Mesenchymal stem cell (in vitro differentiated cells and primary cell): ENCODE measurements around the gene POLA2.
A peak's percentile ranks its signal among the peaks of the same experiment; 100 is the strongest.

Experiments used
- DNase-seq: peaks from one replicate; pipeline ENCODE4 v3.0.0-alpha.2; 2013
- H2AFZ ChIP-seq: one replicate; pipeline ENCODE4 v1.6.1; 2013; ENCODE audit warnings: low read depth, mild to moderate bottlenecking, control low read depth, inconsistent platforms, low read length, moderate library complexity
- H2AK5ac ChIP-seq: 2 replicates; pipeline ENCODE4 v1.6.1; 2013; ENCODE audit warnings: low read length, moderate library complexity, mild to moderate bottlenecking, inconsistent platforms; ENCODE audit not compliant: severe bottlenecking
- H2BK120ac ChIP-seq: one replicate; pipeline ENCODE4 v1.6.1; 2013; ENCODE audit warnings: low read depth, mild to moderate bottlenecking, inconsistent platforms, low read length, moderate library complexity
- H2BK12ac ChIP-seq, 2 experiments: one replicate each; pipeline ENCODE4 v1.6.1; 2013; ENCODE audit warnings: inconsistent platforms in 2 of 2, low read length in 2 of 2, mild to moderate bottlenecking in 2 of 2, moderate library complexity in 2 of 2, control low read depth in 1 of 2
- H2BK15ac ChIP-seq: one replicate; pipeline ENCODE4 v1.6.1; 2013; ENCODE audit warnings: mild to moderate bottlenecking, low read depth, inconsistent platforms; ENCODE audit not compliant: poor library complexity, severe bottlenecking
- H2BK5ac ChIP-seq: 2 replicates; pipeline ENCODE4 v1.6.1; 2013; ENCODE audit warnings: low read depth, mild to moderate bottlenecking, low read length, control low read depth, inconsistent platforms; ENCODE audit not compliant: poor library complexity, severe bottlenecking
- H3K14ac ChIP-seq, 2 experiments: one replicate each; pipeline ENCODE4 v1.6.1; 2013; ENCODE audit warnings: inconsistent platforms in 2 of 2, low read length in 2 of 2, control low read depth in 1 of 2, mild to moderate bottlenecking in 1 of 2, moderate library complexity in 1 of 2
- H3K18ac ChIP-seq, 2 experiments: one replicate each; pipeline ENCODE4 v1.6.1; 2013; ENCODE audit warnings: inconsistent platforms in 2 of 2, low read length in 2 of 2, control low read depth in 1 of 2, low read depth in 1 of 2, mild to moderate bottlenecking in 1 of 2
- H3K23ac ChIP-seq, 2 experiments: one replicate each; pipeline ENCODE4 v1.6.1; 2013; ENCODE audit warnings: inconsistent platforms in 2 of 2, low read length in 2 of 2, mild to moderate bottlenecking in 2 of 2, moderate library complexity in 2 of 2, control low read depth in 1 of 2
- H3K27ac ChIP-seq: 2 replicates; pipeline ENCODE4 v1.5.1; 2013; ENCODE audit warnings: mild to moderate bottlenecking, moderate library complexity, low read length, control low read depth, inconsistent platforms; ENCODE audit not compliant: poor library complexity, severe bottlenecking
- H3K27me3 ChIP-seq, 2 experiments: 2 replicates each; pipeline versions ENCODE4 v1.6.1 to v1.7.0; 2013; ENCODE audit warnings: low read length in 2 of 2, mild to moderate bottlenecking in 2 of 2, moderate library complexity in 2 of 2, control low read depth in 1 of 2, inconsistent platforms in 1 of 2; ENCODE audit not compliant: control insufficient read depth in 1 of 2, insufficient read depth in 1 of 2
- H3K36me3 ChIP-seq, 2 experiments: 2 replicates each; pipeline versions ENCODE4 v1.6.1 to v1.7.0; 2013; ENCODE audit warnings: low read length in 2 of 2, control low read depth in 1 of 2, inconsistent platforms in 1 of 2, low read depth in 1 of 2, mild to moderate bottlenecking in 1 of 2; ENCODE audit not compliant: insufficient read depth in 2 of 2, control insufficient read depth in 1 of 2
- H3K4ac ChIP-seq, 2 experiments: one replicate each; pipeline ENCODE4 v1.6.1; 2013; ENCODE audit warnings: inconsistent platforms in 2 of 2, low read length in 2 of 2, mild to moderate bottlenecking in 2 of 2, moderate library complexity in 2 of 2, control low read depth in 1 of 2, low read depth in 1 of 2
- H3K4me1 ChIP-seq: 2 replicates; pipeline ENCODE4 v1.6.1; 2013; ENCODE audit warnings: low read depth, low read length, control low read depth; ENCODE audit not compliant: control insufficient read depth, insufficient read depth
- H3K4me2 ChIP-seq: 2 replicates; pipeline ENCODE4 v1.6.1; 2013; ENCODE audit warnings: low read length, mild to moderate bottlenecking, inconsistent platforms; ENCODE audit not compliant: poor library complexity, severe bottlenecking
- H3K4me3 ChIP-seq, 2 experiments: 2 replicates each; pipeline versions ENCODE4 v1.5.1 to v1.7.0; 2013; ENCODE audit warnings: low read length in 2 of 2, mild to moderate bottlenecking in 2 of 2, control low read depth in 1 of 2, low read depth in 1 of 2; ENCODE audit not compliant: insufficient read depth in 1 of 2
- H3K79me1 ChIP-seq: replicated peaks from 2 replicates; pipeline ENCODE4 v1.6.1; 2013; ENCODE audit warnings: mild to moderate bottlenecking, control low read depth, low read length, inconsistent platforms; ENCODE audit not compliant: poor library complexity, severe bottlenecking
- H3K9ac ChIP-seq: 2 replicates; pipeline ENCODE4 v1.7.0; 2013; ENCODE audit warnings: mild to moderate bottlenecking, low read length, moderate library complexity
- H3K9me3 ChIP-seq: 2 replicates; pipeline ENCODE4 v1.7.0; 2013; ENCODE audit warnings: mild to moderate bottlenecking, low read length; ENCODE audit not compliant: control insufficient read depth
- H4K8ac ChIP-seq: one replicate; pipeline ENCODE4 v1.6.1; 2013; ENCODE audit warnings: inconsistent platforms, mild to moderate bottlenecking, low read length, moderate library complexity
- H4K91ac ChIP-seq: one replicate; pipeline ENCODE4 v1.6.1; 2013; ENCODE audit warnings: mild to moderate bottlenecking, low read length, inconsistent platforms
- WGBS: methylation state at CpG from one replicate; pipeline ENCODE4 v1.1.7; 2013; ENCODE audit warnings: mixed read lengths; 5-methylcytosine and 5-hydroxymethylcytosine counted together

Gene POLA2

GRCh38 chr11:65214212-65214845, 47.4 kb upstream of the POLA2 start:
- Histone ChIP-seq H3K4ac (no peak overlapping the region), H3K9ac (no peak overlapping the region), H3K18ac (no peak overlapping the region), H3K14ac (no peak overlapping the region), H3K4me1 (peaks cover 16% of the 10 kb centered on the region), H3K4me3 (no peak overlapping the region), H3K27ac (no peak overlapping the region), H3K23ac (no peak overlapping the region), H2BK120ac (no peak overlapping the region), H2AFZ (no peak overlapping the region), H3K4me2 (no peak overlapping the region), H3K27me3 (no peaks in the 10 kb centered on the region), H4K91ac (peak overlapping the region; percentile 70), H2BK12ac (no peak overlapping the region), H4K8ac (peak overlapping the region; percentile 56), H2BK15ac (no peak overlapping the region), H3K36me3 (peaks cover 29 to 53% of the 10 kb centered on the region in 2 experiments), H3K9me3 (no peaks in the 10 kb centered on the region), H2AK5ac (no peak overlapping the region), H3K79me1 (peaks cover 3% of the 10 kb centered on the region), H2BK5ac (no peak overlapping the region)
- WGBS = 87% methylated on average over 14 of the region's 16 CpGs
- no peak for DNase-seq

GRCh38 chr11:65215441-65216076, 46.2 kb upstream of the POLA2 start:
- H3K9me3 ChIP-seq = no peaks in the 10 kb centered on the region
- H3K4me2 ChIP-seq = no peak overlapping the region
- no peak overlapping the region for H2BK120ac ChIP-seq
- H3K9ac ChIP-seq = no peak overlapping the region
- no peak overlapping the region for H3K18ac ChIP-seq
- H2AK5ac ChIP-seq = no peak overlapping the region
- peaks cover 17 to 43% of the 10 kb centered on the region in 2 experiments for H3K36me3 ChIP-seq
- no peak for DNase-seq
- no peak overlapping the region for H3K27ac ChIP-seq
- H2BK5ac ChIP-seq = no peak overlapping the region
- H2BK12ac ChIP-seq = no peak overlapping the region
- H3K4me1 ChIP-seq = peaks cover 18% of the 10 kb centered on the region
- H3K4me3 ChIP-seq = no peak overlapping the region
- H3K27me3 ChIP-seq = no peaks in the 10 kb centered on the region
- no peak overlapping the region for H2BK15ac ChIP-seq
- H4K91ac ChIP-seq = no peak overlapping the region
- 96% methylated on average over 24 of the region's 24 CpGs for WGBS
- no peak overlapping the region for H3K4ac ChIP-seq
- H3K79me1 ChIP-seq = no peaks in the 10 kb centered on the region
- no peak overlapping the region for H3K23ac ChIP-seq
- no peak overlapping the region for H3K14ac ChIP-seq
- no peak overlapping the region for H2AFZ ChIP-seq
- H4K8ac ChIP-seq = no peak overlapping the region

- H3K79me1 ChIP-seq = peaks cover 1% of the 10 kb centered on the region
- H3K9me3 ChIP-seq = no peaks in the 10 kb centered on the region
- no peak overlapping the region for H4K91ac ChIP-seq
- H2AK5ac ChIP-seq = no peak overlapping the region
- H2BK12ac ChIP-seq = peak overlapping the region in 1 of 2 experiments; percentile 55
- no peak overlapping the region for H2BK120ac ChIP-seq
- no peak overlapping the region for H3K4me2 ChIP-seq
- no peak overlapping the region for H3K9ac ChIP-seq
- H3K18ac ChIP-seq = no peak overlapping the region
- peaks cover 18% of the 10 kb centered on the region for H3K4me1 ChIP-seq
- peak overlapping the region in 1 of 2 experiments; percentile 62 for H3K14ac ChIP-seq
- no peak overlapping the region for H3K4me3 ChIP-seq
- H3K23ac ChIP-seq = peak overlapping the region in 1 of 2 experiments; percentile 72
- H2BK5ac ChIP-seq = no peak overlapping the region
- H3K27me3 ChIP-seq = no peaks in the 10 kb centered on the region
- 76% methylated on average over 3 of the region's 6 CpGs for WGBS
- peaks cover 4 to 30% of the 10 kb centered on the region in 2 experiments for H3K36me3 ChIP-seq
- H4K8ac ChIP-seq = no peak overlapping the region
- no peak for DNase-seq
- no peak overlapping the region for H2AFZ ChIP-seq
- H3K4ac ChIP-seq = no peak overlapping the region
- no peak overlapping the region for H3K27ac ChIP-seq
- H2BK15ac ChIP-seq = no peak overlapping the region
Observed at GRCh38 chr11:65216830-65217229, 44.9 kb upstream of the POLA2 start.

- Histone ChIP-seq H3K4me3 (no peak overlapping the region), H3K79me1 (peaks cover 1% of the 10 kb centered on the region), H3K4me1 (peaks cover 18% of the 10 kb centered on the region), H3K23ac (peak overlapping the region in 1 of 2 experiments; percentile 59), H2BK15ac (no peak overlapping the region), H3K4me2 (no peak overlapping the region), H2AK5ac (no peak overlapping the region), H4K8ac (no peak overlapping the region), H3K14ac (no peak overlapping the region), H3K9ac (no peak overlapping the region), H3K9me3 (no peaks in the 10 kb centered on the region), H2BK120ac (no peak overlapping the region), H4K91ac (no peak overlapping the region), H3K18ac (no peak overlapping the region), H3K27ac (no peak overlapping the region), H3K36me3 (peaks cover 0 to 22% of the 10 kb centered on the region in 2 experiments), H2BK12ac (no peak overlapping the region), H2BK5ac (no peak overlapping the region), H3K27me3 (no peaks in the 10 kb centered on the region), H2AFZ (no peak overlapping the region), H3K4ac (no peak overlapping the region)
- 91% methylated on average over 19 of the region's 19 CpGs for WGBS
- DNase-seq = no peak
Observed at GRCh38 chr11:65217441-65218423, 44.0 kb upstream of the POLA2 start.
